GM23248 (cell line): ENCODE measurements around the gene SYCE3.

Source experiments
- EZH2 ChIP-seq: fragments of 200-600 bp; sonication (generic); IDR thresholded peaks from 2 replicates; pipeline ENCODE4 v1.6.1; 2018; ENCODE audit warnings: antibody characterized with exemption, mild to moderate bottlenecking; ENCODE audit not compliant: insufficient read depth, poor library complexity, severe bottlenecking
- EZH2phosphoT487 ChIP-seq: fragments of 200-600 bp; sonication (generic); IDR thresholded peaks from 2 replicates; pipeline ENCODE4 v1.6.1; 2018; ENCODE audit warnings: antibody characterized with exemption, moderate library complexity, mild to moderate bottlenecking, low read depth; ENCODE audit not compliant: insufficient read depth

GRCh38 chr22:50612168-50612527 is 49.4 kb upstream of the SYCE3 start:
- TF ChIP-seq EZH2: no peak
- TF ChIP-seq EZH2phosphoT487: no peak
